Choroid plexus epithelial cell (primary cell): ENCODE data around the gene VEGFB.

Experiments used
- DNase-seq: peaks from one replicate; pipeline ENCODE4 v3.0.0-alpha.2; 2010; ENCODE audit warnings: low read depth
- H3K4me3 ChIP-seq: 2 replicates; pipeline ENCODE4 v1.5.1; 2011; ENCODE audit warnings: low read depth, mild to moderate bottlenecking, control low read depth, low read length, moderate library complexity
- TF ChIP-seq, protein P1 (sequence below): conservative IDR thresholded peaks from 2 replicates; pipeline ENCODE4 v1.5.1; 2011; ENCODE audit warnings: low read depth, mild to moderate bottlenecking, control low read depth, inconsistent platforms, low read length, moderate library complexity

VEGFB gene

DNA sequence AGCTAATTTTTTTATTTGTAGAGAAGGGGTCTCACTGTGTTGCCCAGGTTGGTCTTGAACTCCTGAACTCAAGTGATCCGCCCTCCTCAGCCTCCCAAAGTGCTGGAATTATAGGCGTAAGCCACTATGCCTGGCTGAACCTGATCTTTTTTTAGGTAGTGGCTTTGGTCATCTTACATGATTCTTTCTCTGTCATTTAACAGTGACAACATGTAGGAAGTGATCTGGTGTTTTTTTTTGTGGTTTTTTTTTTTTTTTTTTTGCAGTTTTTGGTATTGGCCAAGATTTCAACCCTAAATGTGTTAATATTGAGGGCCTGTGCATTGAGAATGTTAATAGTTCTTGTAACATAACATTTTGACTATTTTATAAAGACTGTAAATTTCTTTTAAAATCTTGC is 35.9 kb upstream of the VEGFB start:
- DNase-seq, result no peak
- H3K4me3 ChIP-seq, result no peak overlapping the region
- TF ChIP-seq, protein P1, sequence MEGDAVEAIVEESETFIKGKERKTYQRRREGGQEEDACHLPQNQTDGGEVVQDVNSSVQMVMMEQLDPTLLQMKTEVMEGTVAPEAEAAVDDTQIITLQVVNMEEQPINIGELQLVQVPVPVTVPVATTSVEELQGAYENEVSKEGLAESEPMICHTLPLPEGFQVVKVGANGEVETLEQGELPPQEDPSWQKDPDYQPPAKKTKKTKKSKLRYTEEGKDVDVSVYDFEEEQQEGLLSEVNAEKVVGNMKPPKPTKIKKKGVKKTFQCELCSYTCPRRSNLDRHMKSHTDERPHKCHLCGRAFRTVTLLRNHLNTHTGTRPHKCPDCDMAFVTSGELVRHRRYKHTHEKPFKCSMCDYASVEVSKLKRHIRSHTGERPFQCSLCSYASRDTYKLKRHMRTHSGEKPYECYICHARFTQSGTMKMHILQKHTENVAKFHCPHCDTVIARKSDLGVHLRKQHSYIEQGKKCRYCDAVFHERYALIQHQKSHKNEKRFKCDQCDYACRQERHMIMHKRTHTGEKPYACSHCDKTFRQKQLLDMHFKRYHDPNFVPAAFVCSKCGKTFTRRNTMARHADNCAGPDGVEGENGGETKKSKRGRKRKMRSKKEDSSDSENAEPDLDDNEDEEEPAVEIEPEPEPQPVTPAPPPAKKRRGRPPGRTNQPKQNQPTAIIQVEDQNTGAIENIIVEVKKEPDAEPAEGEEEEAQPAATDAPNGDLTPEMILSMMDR, result no peak

DNA sequence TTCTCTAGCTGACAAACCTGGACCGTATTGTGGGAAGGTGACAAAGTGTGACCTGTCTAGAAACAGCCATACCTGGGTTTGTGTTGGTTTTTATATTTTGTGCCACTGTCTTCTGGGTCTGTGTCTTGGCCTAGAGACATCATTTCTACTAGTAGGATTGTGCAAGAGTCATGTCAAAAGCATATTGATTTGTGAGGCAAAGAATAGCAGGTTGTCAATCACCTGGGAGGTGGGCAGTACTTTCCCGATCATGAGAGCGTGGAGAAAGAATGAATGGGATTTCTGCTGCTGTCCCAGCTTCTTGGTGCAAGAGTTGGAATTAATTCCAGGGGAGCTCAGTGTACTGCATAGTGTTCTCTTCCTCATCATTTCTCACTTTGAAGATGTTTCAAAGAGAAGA is 32.8 kb upstream of the VEGFB start:
- DNase-seq, result no peak
- no peak overlapping the region for H3K4me3 ChIP-seq
- TF ChIP-seq, protein P1, result no peak

DNA sequence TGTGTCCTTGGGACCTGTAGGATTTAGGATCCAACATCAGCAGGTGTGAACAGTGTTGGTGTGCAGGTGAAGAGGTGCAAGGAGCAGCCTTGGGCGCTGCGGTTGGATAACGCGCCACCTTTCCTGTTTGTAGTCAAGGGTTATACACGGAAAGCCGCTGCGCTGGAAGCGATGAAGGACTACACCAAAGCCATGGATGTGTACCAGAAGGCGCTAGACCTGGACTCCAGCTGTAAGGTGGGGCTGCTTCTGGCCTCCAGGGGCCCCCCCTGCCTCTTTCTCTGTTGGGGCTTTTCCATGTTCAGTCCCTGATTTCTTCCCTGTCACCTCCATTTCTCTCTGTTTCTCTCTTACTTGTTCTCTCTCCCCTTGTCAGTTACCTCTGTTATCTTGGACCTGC is 31.4 kb upstream of the VEGFB start:
- no peak for DNase-seq
- TF ChIP-seq, protein P1, result no peak
- H3K4me3 ChIP-seq, result no peak overlapping the region

DNA sequence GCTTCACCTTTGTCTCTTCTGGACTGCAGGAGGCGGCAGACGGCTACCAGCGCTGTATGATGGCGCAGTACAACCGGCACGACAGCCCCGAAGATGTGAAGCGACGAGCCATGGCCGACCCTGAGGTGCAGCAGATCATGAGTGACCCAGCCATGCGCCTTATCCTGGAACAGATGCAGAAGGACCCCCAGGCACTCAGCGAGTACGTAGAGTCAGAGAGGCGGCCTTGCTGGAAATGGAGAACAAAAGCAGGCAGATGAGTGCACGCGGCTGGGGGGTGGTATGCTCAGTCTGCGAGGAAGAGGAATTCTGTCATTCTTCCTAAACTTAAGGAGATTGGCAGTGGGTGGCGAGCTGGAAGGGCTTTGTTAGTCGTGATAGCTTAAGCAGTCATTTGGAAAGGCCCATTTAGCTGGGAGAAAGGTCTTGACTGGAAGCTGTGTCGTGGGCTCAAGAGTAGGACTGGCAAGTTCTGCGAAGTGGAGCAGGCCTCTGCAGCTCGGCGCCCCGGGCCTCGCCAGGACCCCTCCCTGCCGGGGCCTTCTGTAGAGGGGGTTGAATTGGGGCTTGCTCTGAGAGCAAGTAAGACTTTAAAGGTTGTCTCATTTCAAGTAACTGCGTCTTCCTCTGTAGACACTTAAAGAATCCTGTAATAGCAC is 30.8 kb upstream of the VEGFB start:
- H3K4me3 ChIP-seq, result no peak overlapping the region
- TF ChIP-seq, protein P1, result no peak
- no peak for DNase-seq

DNA sequence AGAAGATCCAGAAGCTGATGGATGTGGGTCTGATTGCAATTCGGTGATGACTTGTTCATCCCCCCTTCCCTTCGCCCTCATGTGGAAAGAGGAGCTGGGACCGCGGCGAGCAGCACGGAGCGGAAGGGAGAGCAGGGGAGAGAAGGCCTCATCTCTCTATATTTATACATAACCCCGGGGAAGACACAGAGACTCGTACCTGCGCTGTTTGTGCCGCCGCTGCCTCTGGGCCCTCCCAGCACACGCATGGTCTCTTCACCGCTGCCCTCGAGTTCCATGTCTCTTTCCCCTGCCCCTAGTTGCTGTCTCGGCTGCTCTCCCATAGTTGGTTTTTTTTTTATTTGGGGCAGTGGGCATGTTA is 30.3 kb upstream of the VEGFB start:
- TF ChIP-seq, protein P1, result no peak
- no peak for DNase-seq
- H3K4me3 ChIP-seq, result no peak overlapping the region

DNA sequence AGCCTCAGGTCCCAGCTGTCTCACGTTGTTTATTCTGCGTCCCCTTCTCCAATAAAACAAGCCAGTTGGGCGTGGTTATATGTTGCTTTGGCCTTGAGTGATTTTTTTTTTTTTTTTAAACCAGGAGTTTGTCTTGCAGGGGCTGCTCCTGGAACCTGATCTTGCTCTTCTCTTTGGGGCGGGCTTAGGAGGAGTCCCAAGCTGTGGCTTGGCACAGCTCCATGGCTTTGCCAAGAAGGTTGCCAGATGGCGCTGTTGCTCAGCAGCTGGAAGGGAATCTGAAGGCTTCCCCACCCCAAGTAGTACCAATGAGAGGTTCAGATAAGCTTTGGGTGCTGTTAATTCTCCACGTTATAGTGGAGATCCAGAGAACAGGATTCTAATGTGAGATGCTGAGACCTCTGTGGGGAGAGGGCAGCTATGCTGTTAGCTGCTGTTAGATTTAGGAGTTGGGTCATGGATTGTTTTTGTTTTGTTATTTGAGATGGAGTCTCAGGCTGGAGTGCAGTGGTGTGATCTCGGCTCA is 29.9 kb upstream of the VEGFB start:
- TF ChIP-seq, protein P1, result peak; percentile 83
- H3K4me3 ChIP-seq, result no peak overlapping the region
- peak; percentile 99 for DNase-seq

DNA sequence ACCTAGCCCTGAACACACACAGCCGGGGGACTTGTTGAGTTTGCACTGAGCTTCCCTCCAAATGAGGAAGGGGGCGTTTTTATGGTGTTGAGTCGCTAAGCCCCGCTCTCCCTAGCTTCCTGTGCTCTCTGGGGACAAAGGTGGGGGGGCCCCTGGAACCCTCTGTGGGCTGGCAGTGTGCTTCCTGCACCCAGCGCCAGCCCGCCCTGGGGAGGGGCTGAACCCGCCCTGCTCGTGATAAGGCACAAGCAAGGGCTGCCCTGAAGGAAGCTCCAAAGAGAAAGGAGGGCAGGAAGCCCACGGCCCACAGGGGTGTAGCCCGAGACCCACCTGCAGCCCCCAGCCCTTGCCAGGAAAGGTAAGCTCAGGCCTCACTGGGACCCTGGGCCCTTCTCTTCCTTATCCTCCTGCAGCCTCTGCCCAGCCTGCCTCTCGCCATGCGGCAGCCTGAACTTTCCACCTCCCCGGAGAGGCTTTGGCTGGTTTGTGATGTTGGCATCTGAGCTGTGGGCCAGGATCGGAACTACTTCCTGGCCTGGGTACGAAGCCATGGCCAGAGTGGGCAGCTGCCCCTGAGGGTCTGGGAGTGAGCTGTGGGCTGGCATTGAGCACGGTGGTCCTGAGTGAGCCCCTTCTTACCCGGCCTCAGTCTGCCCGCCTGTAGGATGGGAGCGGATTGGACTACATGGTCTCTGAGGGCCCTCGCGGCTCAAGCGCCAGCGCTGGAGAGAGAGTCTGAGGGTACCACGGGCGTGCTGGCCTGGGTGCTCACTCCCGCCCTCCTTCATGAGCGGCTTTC is 27.7 kb upstream of the VEGFB start, which contains the start of gene FERMT3:
TSS of gene FERMT3 (plus strand) at position 265 of the 799 bp plus-strand sequence. CDS start 644 bp downstream, outside the sequence.
- TF ChIP-seq, protein P1, result no peak
- peak within 1 kb of the TSS; percentile 1 for H3K4me3 ChIP-seq
- DNase-seq, result no peak
